Fibroblast of lung (primary cell): ENCODE measurements around the gene ZNF516. TPM values are rescaled to one million over a fixed set of nuclear protein-coding genes. Genes with fewer than 3 reads are reported as not detected.

ENCODE experiments used
- DNase-seq, 2 donors: peaks; one replicate each; pipeline versions ENCODE4 v3.0.0 to v3.0.0-alpha.2; 2010; ENCODE audit warnings: low read depth in 2 of 2
- H2AFZ ChIP-seq: 2 replicates; pipeline ENCODE4 v1.5.1; 2012; ENCODE audit warnings: low read length, control low read depth, inconsistent platforms
- H3K27ac ChIP-seq: 2 replicates; pipeline ENCODE4 v1.5.1; 2011; ENCODE audit warnings: low read length, control low read depth; ENCODE audit not compliant: insufficient read depth
- H3K27me3 ChIP-seq: 2 replicates; pipeline ENCODE4 v1.5.1; 2011; ENCODE audit warnings: mild to moderate bottlenecking, low read length; ENCODE audit not compliant: control insufficient read depth, insufficient read depth
- H3K36me3 ChIP-seq: 2 replicates; pipeline ENCODE4 v1.5.1; 2011; ENCODE audit warnings: low read length; ENCODE audit not compliant: control insufficient read depth, insufficient read depth
- H3K4me1 ChIP-seq: 2 replicates; pipeline ENCODE4 v1.5.1; 2011; ENCODE audit warnings: low read length; ENCODE audit not compliant: control insufficient read depth, insufficient read depth; ENCODE audit errors: extremely low read depth
- H3K4me2 ChIP-seq: 2 replicates; pipeline ENCODE4 v1.5.1; 2011; ENCODE audit warnings: low read length, control low read depth; ENCODE audit not compliant: insufficient read depth; ENCODE audit errors: extremely low read depth
- H3K4me3 ChIP-seq, 4 experiments: fragments of 200-600 bp in 1 of 4; sonication (generic) in 1 of 4; replicated peaks in 1 of 4; 2 replicates each; pipeline ENCODE4 v1.5.1; 2011 to 2016; ENCODE audit warnings: low read length in 4 of 4, low read depth in 3 of 4, mild to moderate bottlenecking in 3 of 4, control low read depth in 2 of 4, inconsistent platforms in 1 of 4, mixed read lengths in 1 of 4; ENCODE audit not compliant: insufficient read depth in 1 of 4; ENCODE audit errors: control extremely low read depth in 1 of 4
- H3K79me2 ChIP-seq: 2 replicates; pipeline ENCODE4 v1.5.1; 2012; ENCODE audit warnings: mild to moderate bottlenecking, low read length, inconsistent platforms; ENCODE audit not compliant: control insufficient read depth, insufficient read depth
- H3K9ac ChIP-seq: 2 replicates; pipeline ENCODE4 v1.5.1; 2011; ENCODE audit warnings: mild to moderate bottlenecking, low read length, control low read depth; ENCODE audit not compliant: insufficient read depth
- H3K9me3 ChIP-seq: 2 replicates; pipeline ENCODE4 v1.5.1; 2012; ENCODE audit warnings: low read depth, low read length; ENCODE audit not compliant: control insufficient read depth, insufficient read depth
- H4K20me1 ChIP-seq: 2 replicates; pipeline ENCODE4 v1.5.1; 2011; ENCODE audit warnings: low read length; ENCODE audit not compliant: control insufficient read depth, insufficient read depth; ENCODE audit errors: extremely low read depth
- EZH2 ChIP-seq: IDR thresholded peaks from 2 replicates; pipeline ENCODE4 v1.5.1; 2012; ENCODE audit warnings: low read length, control low read depth, mild to moderate bottlenecking; ENCODE audit errors: missing control alignments
- polyA plus RNA-seq, 2 donors: library from polyadenylated mRNA; depleted of rRNA in 1 of 2; stranded (reverse) in 1 of 2; unstranded in 1 of 2; fragments of >200 nt; gene quantifications; 2 replicates each; pipeline ENCODE4 v1.2.1, GENCODE V29; 2011 to 2012; ENCODE audit warnings: missing spikeins in 1 of 2
- total RNA-seq: library from RNA; depleted of rRNA; stranded (reverse); fragments of >200 nt; gene quantifications from 2 replicates; pipeline ENCODE4 v1.2.1, GENCODE V29; 2014
- TF ChIP-seq, protein P1 (sequence below), 2 donors: IDR thresholded peaks in 1 of 2; conservative IDR thresholded peaks in 1 of 2; 1 replicate in 1 of 2; 2 replicates in 1 of 2; pipeline ENCODE4 v1.5.1; 2011 to 2012; ENCODE audit warnings: low read length in 2 of 2, control low read depth in 1 of 2, inconsistent platforms in 1 of 2, low read depth in 1 of 2, mild to moderate bottlenecking in 1 of 2

The ZNF516 gene
- total and polyA plus RNA-seq, 2 donors (not counting 1 experiment from before 2014, with no cell fraction given) = 7.9 to 32.7 TPM

DNA sequence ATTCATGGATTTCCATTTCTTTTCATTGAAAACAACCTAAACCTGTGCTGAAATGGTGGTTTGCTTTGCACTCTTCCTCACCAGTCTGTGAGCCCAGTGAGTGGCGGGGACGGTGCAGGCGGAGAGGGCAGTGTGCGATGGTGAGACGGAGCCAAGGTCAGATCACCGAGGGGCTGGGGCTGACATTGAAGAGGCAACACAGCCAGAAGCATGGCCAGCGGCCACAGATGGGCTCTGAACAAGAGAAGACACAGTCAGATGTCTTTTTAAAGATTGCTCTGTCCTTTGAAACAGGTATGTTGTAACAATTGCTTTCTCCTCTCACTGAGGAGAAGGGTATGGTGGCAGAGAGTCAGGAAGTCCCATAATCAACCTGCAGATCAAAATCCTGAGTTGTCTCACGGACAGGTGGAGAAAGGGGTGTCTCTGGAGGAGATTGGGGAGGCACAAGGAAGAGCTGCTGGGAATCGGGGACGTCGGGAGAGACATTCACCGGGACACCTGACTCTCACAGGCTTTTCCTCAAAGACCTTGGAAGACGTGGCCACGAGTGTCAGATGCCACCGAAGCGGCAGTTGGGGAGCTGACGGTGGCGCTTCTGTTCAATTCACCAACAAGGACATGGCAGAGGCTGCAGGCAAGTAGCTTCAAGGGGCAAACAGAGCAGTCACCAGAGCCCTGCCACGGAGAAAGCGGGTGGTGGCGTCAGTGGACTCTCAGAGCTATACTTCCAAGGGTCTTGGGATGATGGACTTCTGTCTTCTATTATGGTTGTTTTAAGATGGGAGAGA, 12.1 kb upstream of the ZNF516 start:
- Histone ChIP-seq H3K36me3 (no peaks in the 10 kb centered on the region), H3K27me3 (no peaks in the 10 kb centered on the region), H3K4me2 (no peak overlapping the region), H3K27ac (no peak overlapping the region), H2AFZ (no peak overlapping the region), H3K79me2 (no peaks in the 10 kb centered on the region), H3K4me3 (no peak overlapping the region), H3K4me1 (no peaks in the 10 kb centered on the region), H3K9me3 (no peaks in the 10 kb centered on the region), H3K9ac (no peak overlapping the region), H4K20me1 (no peaks in the 10 kb centered on the region)
- no peak for DNase-seq
- TF ChIP-seq, protein P1, sequence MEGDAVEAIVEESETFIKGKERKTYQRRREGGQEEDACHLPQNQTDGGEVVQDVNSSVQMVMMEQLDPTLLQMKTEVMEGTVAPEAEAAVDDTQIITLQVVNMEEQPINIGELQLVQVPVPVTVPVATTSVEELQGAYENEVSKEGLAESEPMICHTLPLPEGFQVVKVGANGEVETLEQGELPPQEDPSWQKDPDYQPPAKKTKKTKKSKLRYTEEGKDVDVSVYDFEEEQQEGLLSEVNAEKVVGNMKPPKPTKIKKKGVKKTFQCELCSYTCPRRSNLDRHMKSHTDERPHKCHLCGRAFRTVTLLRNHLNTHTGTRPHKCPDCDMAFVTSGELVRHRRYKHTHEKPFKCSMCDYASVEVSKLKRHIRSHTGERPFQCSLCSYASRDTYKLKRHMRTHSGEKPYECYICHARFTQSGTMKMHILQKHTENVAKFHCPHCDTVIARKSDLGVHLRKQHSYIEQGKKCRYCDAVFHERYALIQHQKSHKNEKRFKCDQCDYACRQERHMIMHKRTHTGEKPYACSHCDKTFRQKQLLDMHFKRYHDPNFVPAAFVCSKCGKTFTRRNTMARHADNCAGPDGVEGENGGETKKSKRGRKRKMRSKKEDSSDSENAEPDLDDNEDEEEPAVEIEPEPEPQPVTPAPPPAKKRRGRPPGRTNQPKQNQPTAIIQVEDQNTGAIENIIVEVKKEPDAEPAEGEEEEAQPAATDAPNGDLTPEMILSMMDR (conservative IDR thresholded peaks at IDR 0.05 in 1 of 2, IDR thresholded peaks at IDR 0.05 in 1 of 2; ENCODE audit: low read depth in 1 of 2, low read length in 2 of 2) = no peak
- no peak for TF ChIP-seq EZH2

DNA sequence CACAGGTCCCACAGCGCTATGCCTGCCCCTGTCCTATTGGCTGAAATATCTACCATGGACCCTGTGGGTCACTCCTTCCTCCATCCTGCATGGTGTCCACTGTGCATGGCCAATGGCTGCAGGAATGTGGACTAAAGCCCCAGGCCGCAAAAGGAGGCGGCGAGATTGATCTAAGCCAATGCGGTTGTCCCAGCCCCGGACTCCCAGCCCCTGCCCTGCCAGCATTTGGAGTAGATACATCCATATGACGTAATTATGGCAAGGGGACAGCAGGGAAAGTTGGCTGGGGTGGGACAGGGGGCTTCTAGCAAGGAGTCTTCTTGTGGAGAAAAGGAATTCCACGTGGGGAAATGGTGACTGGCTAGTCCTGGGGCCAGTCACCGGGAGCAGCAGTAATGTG, 11.4 kb upstream of the ZNF516 start:
- Histone ChIP-seq H2AFZ (no peak overlapping the region), H3K36me3 (no peaks in the 10 kb centered on the region), H3K79me2 (no peaks in the 10 kb centered on the region), H3K27ac (no peak overlapping the region), H3K4me2 (no peak overlapping the region), H3K9me3 (no peaks in the 10 kb centered on the region), H3K4me1 (no peaks in the 10 kb centered on the region), H3K9ac (no peak overlapping the region), H4K20me1 (no peaks in the 10 kb centered on the region), H3K27me3 (no peaks in the 10 kb centered on the region), H3K4me3 (no peak overlapping the region)
- no peak for TF ChIP-seq EZH2
- TF ChIP-seq, protein P1 (conservative IDR thresholded peaks at IDR 0.05 in 1 of 2, IDR thresholded peaks at IDR 0.05 in 1 of 2; ENCODE audit: low read depth in 1 of 2, low read length in 2 of 2) = no peak
- no peak for DNase-seq

DNA sequence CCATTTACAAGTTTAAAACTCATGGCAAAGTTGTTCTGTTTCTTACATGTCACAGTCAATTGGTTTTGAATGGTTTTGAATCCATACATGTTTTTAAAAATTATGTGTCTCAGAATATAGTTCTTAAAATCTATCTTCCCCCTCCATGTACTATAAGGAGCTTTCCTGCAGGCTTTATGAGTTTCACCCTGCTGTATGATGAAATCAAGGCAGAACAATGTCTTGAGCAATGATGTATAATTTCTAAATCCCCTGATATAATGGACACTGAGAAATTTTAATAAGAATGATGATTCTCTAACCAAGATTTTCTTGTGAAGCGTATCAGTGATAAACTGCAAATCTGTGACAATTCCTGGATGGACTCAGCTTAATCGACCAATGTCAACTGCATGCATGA, 10.6 kb upstream of the ZNF516 start:
- Histone ChIP-seq H3K27ac (no peak overlapping the region), H4K20me1 (no peaks in the 10 kb centered on the region), H3K27me3 (no peaks in the 10 kb centered on the region), H3K4me3 (no peak overlapping the region), H3K4me1 (no peaks in the 10 kb centered on the region), H3K79me2 (no peaks in the 10 kb centered on the region), H3K36me3 (no peaks in the 10 kb centered on the region), H2AFZ (no peak overlapping the region), H3K9ac (no peak overlapping the region), H3K4me2 (no peak overlapping the region), H3K9me3 (no peaks in the 10 kb centered on the region)
- peak in 1 of 2 donors; percentile 61 for DNase-seq
- TF ChIP-seq EZH2 = no peak
- TF ChIP-seq, protein P1 (conservative IDR thresholded peaks at IDR 0.05 in 1 of 2, IDR thresholded peaks at IDR 0.05 in 1 of 2; ENCODE audit: low read depth in 1 of 2, low read length in 2 of 2) = no peak
